DND-41 (cell line): ENCODE results near the gene PNPLA6.

Experiments used
- ATAC-seq: fragments of 200-7000 bp; cut with Tn5 transposase; 3 replicates; pipeline ENCODE4 v1.9.1; 2021; ENCODE audit warnings: low read depth; ENCODE audit not compliant: insufficient read depth
- DNase-seq: peaks from one replicate; pipeline ENCODE4 v3.0.0-alpha.2; 2020
- H2AFZ ChIP-seq: 2 replicates; pipeline ENCODE4 v1.6.0; 2012; ENCODE audit warnings: low read depth, low read length
- H3K27ac ChIP-seq: 2 replicates; pipeline ENCODE4 v1.5.1; 2012; ENCODE audit warnings: low read length, inconsistent platforms
- H3K27me3 ChIP-seq: fragments of 200-600 bp; sonication (generic); 2 replicates; pipeline ENCODE4 v1.6.0; 2012; ENCODE audit warnings: low read length, mild to moderate bottlenecking, inconsistent platforms; ENCODE audit not compliant: insufficient read depth, poor library complexity
- H3K36me3 ChIP-seq: 2 replicates; pipeline ENCODE4 v1.5.1; 2012; ENCODE audit warnings: low read length, inconsistent platforms; ENCODE audit not compliant: insufficient read depth
- H3K4me1 ChIP-seq: 2 replicates; pipeline ENCODE4 v1.5.1; 2012; ENCODE audit warnings: mild to moderate bottlenecking, low read length; ENCODE audit not compliant: insufficient read depth
- H3K4me2 ChIP-seq: 2 replicates; pipeline ENCODE4 v1.6.0; 2012; ENCODE audit warnings: mild to moderate bottlenecking, moderate library complexity, low read length, inconsistent platforms; ENCODE audit not compliant: insufficient read depth
- H3K4me3 ChIP-seq, 2 experiments: fragments of 200-600 bp in 1 of 2; shearing (Covaris generic) in 1 of 2; 2 replicates each; pipeline ENCODE4 v1.5.1; 2012 to 2016; ENCODE audit warnings: inconsistent platforms in 2 of 2, low read length in 2 of 2, mild to moderate bottlenecking in 2 of 2, low read depth in 1 of 2, moderate library complexity in 1 of 2
- H3K79me2 ChIP-seq: 2 replicates; pipeline ENCODE4 v1.6.0; 2012; ENCODE audit warnings: low read length, inconsistent platforms; ENCODE audit not compliant: insufficient read depth
- H3K9ac ChIP-seq: 2 replicates; pipeline ENCODE4 v1.6.0; 2012; ENCODE audit warnings: low read depth, mild to moderate bottlenecking, inconsistent platforms, low read length, moderate library complexity
- H3K9me3 ChIP-seq: 2 replicates; pipeline ENCODE4 v1.5.1; 2012; ENCODE audit warnings: low read length, moderate library complexity, mild to moderate bottlenecking, inconsistent platforms; ENCODE audit not compliant: insufficient read depth, severe bottlenecking
- H4K20me1 ChIP-seq: 2 replicates; pipeline ENCODE4 v1.6.0; 2012; ENCODE audit warnings: low read length; ENCODE audit not compliant: insufficient read depth
- EZH2 ChIP-seq: IDR thresholded peaks from 3 replicates; pipeline ENCODE4 v1.6.1; 2012; ENCODE audit warnings: borderline replicate concordance, low read depth, mild to moderate bottlenecking, moderate library complexity, low read length, inconsistent platforms; ENCODE audit not compliant: severe bottlenecking
- TF ChIP-seq, protein P1 (sequence below): IDR thresholded peaks from 2 replicates; pipeline ENCODE4 v1.5.1; 2012; ENCODE audit warnings: borderline replicate concordance, low read length, moderate library complexity, mild to moderate bottlenecking; ENCODE audit not compliant: poor library complexity, severe bottlenecking; ENCODE audit errors: extremely low read depth

Gene PNPLA6

DNA sequence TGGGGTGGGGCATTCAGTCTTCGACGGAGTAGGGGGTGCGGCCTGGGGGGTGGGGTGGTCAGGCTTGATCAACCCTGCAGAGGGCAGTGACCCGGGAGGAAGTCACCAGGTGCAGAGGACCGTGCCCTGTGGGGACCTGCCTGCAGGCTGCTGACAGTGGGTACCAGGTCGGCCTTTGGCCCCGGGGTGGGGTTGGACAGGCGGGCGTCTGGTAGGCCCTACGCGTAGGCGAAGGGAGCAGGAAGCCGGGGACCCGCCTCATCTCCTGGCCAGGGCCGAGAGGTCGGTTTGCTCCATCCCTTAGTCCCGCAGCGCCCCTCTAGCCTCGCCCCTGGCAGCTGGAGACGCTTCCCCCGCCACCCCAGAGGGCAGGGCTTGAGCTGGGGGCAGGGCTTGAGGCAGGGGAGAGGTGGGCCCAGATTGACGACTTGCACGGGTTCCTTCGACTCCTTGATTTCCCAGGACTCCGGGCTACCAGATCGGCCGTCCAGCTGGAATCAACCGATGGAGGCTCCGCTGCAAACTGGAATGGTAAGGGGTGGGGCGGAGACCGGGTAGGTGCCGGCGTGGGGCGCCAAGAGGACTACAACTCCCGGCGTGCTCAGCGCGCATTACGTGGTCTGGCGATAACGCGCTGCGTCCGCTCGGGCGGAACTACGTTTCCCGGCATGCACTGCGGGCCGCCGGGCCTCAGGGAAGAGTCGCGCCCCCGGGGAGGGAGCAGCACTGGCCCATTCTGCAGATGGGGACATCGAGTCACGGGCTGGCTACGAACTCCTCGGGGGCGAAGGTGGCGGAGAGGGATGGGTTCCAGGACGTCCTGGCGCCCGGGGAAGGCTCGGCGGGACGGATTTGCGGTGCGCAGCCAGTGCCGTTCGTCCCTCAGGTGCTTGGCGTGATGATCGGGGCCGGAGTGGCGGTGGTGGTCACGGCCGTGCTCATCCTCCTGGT lies at the start of gene PNPLA6:
TSS of gene PNPLA6 (plus strand) at position 671 of the 951 bp plus-strand sequence. CDS start at position 743, 72 bp downstream.
- no peaks in the 10 kb centered on the region for H4K20me1 ChIP-seq
- H3K27ac ChIP-seq: peak within 1 kb of the TSS; percentile 80
- H3K9me3 ChIP-seq: no peaks in the 10 kb centered on the region
- H3K4me3 ChIP-seq: peak within 1 kb of the TSS; percentile 59 to 75
- peak; percentile 84 for ATAC-seq
- H3K79me2 ChIP-seq: peaks cover 4% of the 10 kb centered on the region; the same call in 1 of the 2 replicates
- peak; percentile 92 for DNase-seq
- H3K27me3 ChIP-seq: no peaks in the 10 kb centered on the region
- no peak for TF ChIP-seq EZH2
- TF ChIP-seq, protein P1, sequence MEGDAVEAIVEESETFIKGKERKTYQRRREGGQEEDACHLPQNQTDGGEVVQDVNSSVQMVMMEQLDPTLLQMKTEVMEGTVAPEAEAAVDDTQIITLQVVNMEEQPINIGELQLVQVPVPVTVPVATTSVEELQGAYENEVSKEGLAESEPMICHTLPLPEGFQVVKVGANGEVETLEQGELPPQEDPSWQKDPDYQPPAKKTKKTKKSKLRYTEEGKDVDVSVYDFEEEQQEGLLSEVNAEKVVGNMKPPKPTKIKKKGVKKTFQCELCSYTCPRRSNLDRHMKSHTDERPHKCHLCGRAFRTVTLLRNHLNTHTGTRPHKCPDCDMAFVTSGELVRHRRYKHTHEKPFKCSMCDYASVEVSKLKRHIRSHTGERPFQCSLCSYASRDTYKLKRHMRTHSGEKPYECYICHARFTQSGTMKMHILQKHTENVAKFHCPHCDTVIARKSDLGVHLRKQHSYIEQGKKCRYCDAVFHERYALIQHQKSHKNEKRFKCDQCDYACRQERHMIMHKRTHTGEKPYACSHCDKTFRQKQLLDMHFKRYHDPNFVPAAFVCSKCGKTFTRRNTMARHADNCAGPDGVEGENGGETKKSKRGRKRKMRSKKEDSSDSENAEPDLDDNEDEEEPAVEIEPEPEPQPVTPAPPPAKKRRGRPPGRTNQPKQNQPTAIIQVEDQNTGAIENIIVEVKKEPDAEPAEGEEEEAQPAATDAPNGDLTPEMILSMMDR: no peak
- H3K4me2 ChIP-seq: peak within 1 kb of the TSS; percentile 90
- peaks cover 34% of the 10 kb centered on the region for H3K4me1 ChIP-seq
- H2AFZ ChIP-seq: peak within 1 kb of the TSS; percentile 94
- H3K9ac ChIP-seq: peak within 1 kb of the TSS; percentile 73
- H3K36me3 ChIP-seq: peaks cover 24% of the 10 kb centered on the region

- Histone ChIP-seq H3K4me3 (no peak overlapping the region), H3K27ac (no peak overlapping the region), H2AFZ (no peak overlapping the region), H3K27me3 (no peaks in the 10 kb centered on the region), H3K36me3 (no peaks in the 10 kb centered on the region), H4K20me1 (no peaks in the 10 kb centered on the region), H3K4me1 (peaks cover 15% of the 10 kb centered on the region), H3K9ac (no peak overlapping the region), H3K9me3 (no peaks in the 10 kb centered on the region), H3K4me2 (no peak overlapping the region), H3K79me2 (no peaks in the 10 kb centered on the region)
- TF ChIP-seq, protein P1: no peak
- TF ChIP-seq EZH2: no peak
- ATAC-seq: no peak
- DNase-seq: no peak
Measured at GRCh38 chr19:7486923-7487322, 48.6 kb upstream of the PNPLA6 start.

DNA sequence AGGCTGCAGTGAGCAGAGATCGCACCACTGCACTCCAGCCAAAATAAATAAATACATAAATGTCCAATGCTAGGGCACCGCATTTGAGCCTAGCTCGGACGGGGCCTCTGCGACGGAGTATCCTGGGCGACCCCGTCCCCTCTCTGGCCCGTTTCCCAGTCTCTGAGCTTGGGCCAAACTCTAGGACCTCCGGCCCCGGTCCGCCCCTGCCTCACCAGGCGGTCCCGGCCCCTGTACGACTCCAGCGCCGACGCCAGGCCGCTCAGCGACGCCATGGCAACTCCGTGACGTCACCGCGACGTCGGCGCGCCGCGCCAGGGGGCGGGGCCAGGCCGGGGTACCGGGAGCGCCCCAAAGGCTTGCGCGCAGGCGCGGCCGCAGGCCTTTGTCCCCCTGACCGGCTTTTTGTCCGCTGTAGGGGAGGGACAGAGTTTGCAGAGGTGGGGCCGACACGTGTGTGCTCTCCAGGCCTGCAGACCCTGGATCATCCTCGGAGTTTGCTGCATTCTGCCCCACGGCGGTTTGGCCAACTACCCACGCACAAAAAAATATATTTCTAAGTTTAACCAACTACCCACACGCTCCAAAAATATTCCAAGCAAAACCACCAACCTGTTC lies 46.7 kb upstream of the PNPLA6 start, which contains the start of gene PEX11G:
TSS of gene PEX11G (minus strand) at position 300 of the 618 bp plus-strand sequence. CDS start at position 275, 25 bp downstream.
- Histone ChIP-seq H3K4me2 (peak within 1 kb of the TSS; percentile 70), H3K27ac (peak within 1 kb of the TSS; percentile 39; the same call in 1 of the 2 replicates), H3K27me3 (no peaks in the 10 kb centered on the region), H3K79me2 (no peaks in the 10 kb centered on the region), H3K36me3 (no peaks in the 10 kb centered on the region), H3K4me1 (peaks cover 15% of the 10 kb centered on the region), H3K9ac (peak within 1 kb of the TSS; percentile 50), H2AFZ (peak within 1 kb of the TSS; percentile 62), H3K9me3 (no peaks in the 10 kb centered on the region), H3K4me3 (peak within 1 kb of the TSS in 1 of 2 experiments; percentile 58; a peak in 2 of 4 replicates), H4K20me1 (no peaks in the 10 kb centered on the region)
- no peak for TF ChIP-seq EZH2
- TF ChIP-seq, protein P1: no peak
- peak; percentile 78 for DNase-seq
- ATAC-seq: peak; percentile 93
